Fibroblast of lung (primary cell): ENCODE measurements around the gene FGF9. TPM values are rescaled to one million over a fixed set of nuclear protein-coding genes. Genes with fewer than 3 reads are reported as not detected.

Source experiments
- DNase-seq, 2 donors: peaks; one replicate each; pipeline versions ENCODE4 v3.0.0 to v3.0.0-alpha.2; 2010; ENCODE audit warnings: low read depth in 2 of 2
- H2AFZ ChIP-seq: 2 replicates; pipeline ENCODE4 v1.5.1; 2012; ENCODE audit warnings: low read length, control low read depth, inconsistent platforms
- H3K27ac ChIP-seq: 2 replicates; pipeline ENCODE4 v1.5.1; 2011; ENCODE audit warnings: low read length, control low read depth; ENCODE audit not compliant: insufficient read depth
- H3K27me3 ChIP-seq: 2 replicates; pipeline ENCODE4 v1.5.1; 2011; ENCODE audit warnings: mild to moderate bottlenecking, low read length; ENCODE audit not compliant: control insufficient read depth, insufficient read depth
- H3K36me3 ChIP-seq: 2 replicates; pipeline ENCODE4 v1.5.1; 2011; ENCODE audit warnings: low read length; ENCODE audit not compliant: control insufficient read depth, insufficient read depth
- H3K4me1 ChIP-seq: 2 replicates; pipeline ENCODE4 v1.5.1; 2011; ENCODE audit warnings: low read length; ENCODE audit not compliant: control insufficient read depth, insufficient read depth; ENCODE audit errors: extremely low read depth
- H3K4me2 ChIP-seq: 2 replicates; pipeline ENCODE4 v1.5.1; 2011; ENCODE audit warnings: low read length, control low read depth; ENCODE audit not compliant: insufficient read depth; ENCODE audit errors: extremely low read depth
- H3K4me3 ChIP-seq, 4 experiments: fragments of 200-600 bp in 1 of 4; sonication (generic) in 1 of 4; replicated peaks in 1 of 4; 2 replicates each; pipeline ENCODE4 v1.5.1; 2011 to 2016; ENCODE audit warnings: low read length in 4 of 4, low read depth in 3 of 4, mild to moderate bottlenecking in 3 of 4, control low read depth in 2 of 4, inconsistent platforms in 1 of 4, mixed read lengths in 1 of 4; ENCODE audit not compliant: insufficient read depth in 1 of 4; ENCODE audit errors: control extremely low read depth in 1 of 4
- H3K79me2 ChIP-seq: 2 replicates; pipeline ENCODE4 v1.5.1; 2012; ENCODE audit warnings: mild to moderate bottlenecking, low read length, inconsistent platforms; ENCODE audit not compliant: control insufficient read depth, insufficient read depth
- H3K9ac ChIP-seq: 2 replicates; pipeline ENCODE4 v1.5.1; 2011; ENCODE audit warnings: mild to moderate bottlenecking, low read length, control low read depth; ENCODE audit not compliant: insufficient read depth
- H3K9me3 ChIP-seq: 2 replicates; pipeline ENCODE4 v1.5.1; 2012; ENCODE audit warnings: low read depth, low read length; ENCODE audit not compliant: control insufficient read depth, insufficient read depth
- H4K20me1 ChIP-seq: 2 replicates; pipeline ENCODE4 v1.5.1; 2011; ENCODE audit warnings: low read length; ENCODE audit not compliant: control insufficient read depth, insufficient read depth; ENCODE audit errors: extremely low read depth
- CTCF ChIP-seq, 2 donors: IDR thresholded peaks in 1 of 2; conservative IDR thresholded peaks in 1 of 2; 1 replicate in 1 of 2; 2 replicates in 1 of 2; pipeline ENCODE4 v1.5.1; 2011 to 2012; ENCODE audit warnings: low read length in 2 of 2, control low read depth in 1 of 2, inconsistent platforms in 1 of 2, low read depth in 1 of 2, mild to moderate bottlenecking in 1 of 2
- EZH2 ChIP-seq: IDR thresholded peaks from 2 replicates; pipeline ENCODE4 v1.5.1; 2012; ENCODE audit warnings: low read length, control low read depth, mild to moderate bottlenecking; ENCODE audit errors: missing control alignments
- polyA plus RNA-seq, 2 donors: library from polyadenylated mRNA; depleted of rRNA in 1 of 2; stranded (reverse) in 1 of 2; unstranded in 1 of 2; fragments of >200 nt; gene quantifications; 2 replicates each; pipeline ENCODE4 v1.2.1, GENCODE V29; 2011 to 2012; ENCODE audit warnings: missing spikeins in 1 of 2
- total RNA-seq: library from RNA; depleted of rRNA; stranded (reverse); fragments of >200 nt; gene quantifications from 2 replicates; pipeline ENCODE4 v1.2.1, GENCODE V29; 2014

Gene FGF9
- total and polyA plus RNA-seq, 2 donors (not counting 1 experiment from before 2014, with no cell fraction given): 0.06 to 0.33 TPM

GRCh38 chr13:21690955-21691354 lies 20.1 kb downstream of the FGF9 start:
- TF ChIP-seq EZH2: no peak
- Histone ChIP-seq H3K4me3 (no peak overlapping the region), H3K9ac (no peak overlapping the region), H3K4me1 (no peaks in the 10 kb centered on the region), H2AFZ (no peak overlapping the region), H3K27ac (no peak overlapping the region), H3K36me3 (no peaks in the 10 kb centered on the region), H3K4me2 (no peak overlapping the region), H3K79me2 (no peaks in the 10 kb centered on the region), H4K20me1 (no peaks in the 10 kb centered on the region), H3K9me3 (no peaks in the 10 kb centered on the region), H3K27me3 (peaks cover 7% of the 10 kb centered on the region)
- no peak for DNase-seq

DNA sequence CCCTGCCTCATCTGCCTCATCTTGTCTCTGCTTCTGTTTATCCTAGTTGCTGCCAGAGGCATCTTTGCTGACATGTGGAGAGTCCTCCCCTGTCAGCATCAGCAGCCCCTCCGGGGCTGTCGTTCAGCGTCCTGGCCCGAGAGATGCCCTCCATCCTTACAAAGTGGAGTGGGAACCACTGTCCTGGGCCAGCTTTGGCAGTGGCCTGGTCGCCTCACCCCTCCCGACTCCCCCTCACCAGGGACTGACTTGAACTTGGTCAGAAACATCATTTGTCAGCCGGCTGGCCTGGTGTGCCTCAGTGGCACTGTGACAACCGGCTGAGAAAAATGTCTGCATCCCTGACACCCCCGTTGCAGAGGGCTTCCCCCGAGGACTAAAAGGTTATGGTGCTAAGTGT lies 20.6 kb downstream of the FGF9 start:
- H2AFZ ChIP-seq: no peak overlapping the region
- DNase-seq: no peak
- H3K4me3 ChIP-seq: no peak overlapping the region
- H3K36me3 ChIP-seq: no peaks in the 10 kb centered on the region
- H3K27ac ChIP-seq: no peak overlapping the region
- H3K27me3 ChIP-seq: peaks cover 7% of the 10 kb centered on the region
- H3K79me2 ChIP-seq: no peaks in the 10 kb centered on the region
- H3K9ac ChIP-seq: no peak overlapping the region
- TF ChIP-seq EZH2 (no peak), CTCF (conservative IDR thresholded peaks at IDR 0.05 in 1 of 2, IDR thresholded peaks at IDR 0.05 in 1 of 2; ENCODE audit: low read depth in 1 of 2, low read length in 2 of 2) (no peak)
- H4K20me1 ChIP-seq: no peaks in the 10 kb centered on the region
- H3K4me2 ChIP-seq: no peak overlapping the region
- no peaks in the 10 kb centered on the region for H3K9me3 ChIP-seq
- no peaks in the 10 kb centered on the region for H3K4me1 ChIP-seq

DNA sequence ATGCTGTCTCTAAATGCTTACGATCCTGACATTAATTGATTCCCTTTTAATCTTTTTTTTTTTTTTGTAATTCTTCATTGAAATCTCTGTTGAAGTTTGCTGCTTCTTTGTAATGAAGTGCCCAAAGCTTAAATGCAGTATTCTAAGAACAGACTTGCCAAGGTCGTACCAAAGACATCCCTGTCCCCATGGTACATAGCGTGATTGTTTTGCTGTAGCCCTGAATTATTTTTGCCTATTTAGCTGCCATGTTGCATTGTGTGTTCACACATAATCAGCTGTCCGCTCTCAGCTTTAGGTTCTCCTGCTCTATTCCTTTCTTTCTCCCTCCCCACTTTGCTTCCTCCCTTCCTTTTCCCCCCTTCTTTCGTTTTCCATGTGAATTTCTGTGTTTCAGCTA lies 21.1 kb downstream of the FGF9 start:
- Histone ChIP-seq H4K20me1 (no peaks in the 10 kb centered on the region), H3K4me1 (no peaks in the 10 kb centered on the region), H3K27ac (no peak overlapping the region), H3K4me3 (no peak overlapping the region), H3K9me3 (no peaks in the 10 kb centered on the region), H2AFZ (no peak overlapping the region), H3K79me2 (no peaks in the 10 kb centered on the region), H3K27me3 (peaks cover 7% of the 10 kb centered on the region), H3K36me3 (no peaks in the 10 kb centered on the region), H3K4me2 (no peak overlapping the region), H3K9ac (no peak overlapping the region)
- no peak for DNase-seq
- TF ChIP-seq CTCF (conservative IDR thresholded peaks at IDR 0.05 in 1 of 2, IDR thresholded peaks at IDR 0.05 in 1 of 2; ENCODE audit: low read depth in 1 of 2, low read length in 2 of 2): no peak
- no peak for TF ChIP-seq EZH2

DNA sequence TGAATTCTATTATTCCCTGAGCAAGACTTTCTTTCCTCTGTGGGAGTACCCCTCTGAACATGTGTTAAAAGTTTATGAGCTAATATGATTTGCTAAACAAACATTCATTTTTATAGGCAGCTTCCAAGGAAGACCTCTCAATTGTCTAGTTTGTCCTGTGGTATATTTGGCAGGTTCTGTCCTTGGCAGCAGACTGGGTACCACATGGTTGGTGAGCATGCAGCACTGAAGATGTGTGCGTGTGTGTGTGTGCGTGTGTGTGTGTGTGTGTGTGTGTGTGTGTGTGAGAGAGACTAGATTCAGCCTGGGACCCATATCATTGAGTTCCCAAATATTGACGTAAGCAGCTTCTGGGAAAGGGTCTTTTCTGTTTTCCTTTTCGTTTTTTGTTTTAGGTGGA lies 24.0 kb downstream of the FGF9 start:
- no peak overlapping the region for H3K27ac ChIP-seq
- no peak overlapping the region for H2AFZ ChIP-seq
- H3K79me2 ChIP-seq: no peaks in the 10 kb centered on the region
- no peaks in the 10 kb centered on the region for H4K20me1 ChIP-seq
- DNase-seq: no peak
- no peak overlapping the region for H3K4me2 ChIP-seq
- no peaks in the 10 kb centered on the region for H3K4me1 ChIP-seq
- TF ChIP-seq CTCF (conservative IDR thresholded peaks at IDR 0.05 in 1 of 2, IDR thresholded peaks at IDR 0.05 in 1 of 2; ENCODE audit: low read depth in 1 of 2, low read length in 2 of 2) (no peak), EZH2 (no peak)
- H3K9me3 ChIP-seq: no peaks in the 10 kb centered on the region
- H3K27me3 ChIP-seq: peaks cover 4% of the 10 kb centered on the region
- no peak overlapping the region for H3K4me3 ChIP-seq
- no peaks in the 10 kb centered on the region for H3K36me3 ChIP-seq
- H3K9ac ChIP-seq: no peak overlapping the region
